Fibroblast of lung (primary cell): ENCODE results near the gene ZNF394. TPM values are rescaled to one million over a fixed set of nuclear protein-coding genes. Genes with fewer than 3 reads are reported as not detected.
A peak's percentile ranks its signal among the peaks of the same experiment; 100 is the strongest.
"Not testable (repeated sequence)": the region's sequence is repeated elsewhere in the genome, so short reads cannot be mapped to it uniquely, and the experiment has no call there.

ENCODE experiments used
- DNase-seq, 2 donors: peaks; one replicate each; pipeline versions ENCODE4 v3.0.0 to v3.0.0-alpha.2; 2010; ENCODE audit warnings: low read depth in 2 of 2
- H2AFZ ChIP-seq: 2 replicates; pipeline ENCODE4 v1.5.1; 2012; ENCODE audit warnings: low read length, control low read depth, inconsistent platforms
- H3K27ac ChIP-seq: 2 replicates; pipeline ENCODE4 v1.5.1; 2011; ENCODE audit warnings: low read length, control low read depth; ENCODE audit not compliant: insufficient read depth
- H3K27me3 ChIP-seq: 2 replicates; pipeline ENCODE4 v1.5.1; 2011; ENCODE audit warnings: mild to moderate bottlenecking, low read length; ENCODE audit not compliant: control insufficient read depth, insufficient read depth
- H3K36me3 ChIP-seq: 2 replicates; pipeline ENCODE4 v1.5.1; 2011; ENCODE audit warnings: low read length; ENCODE audit not compliant: control insufficient read depth, insufficient read depth
- H3K4me1 ChIP-seq: 2 replicates; pipeline ENCODE4 v1.5.1; 2011; ENCODE audit warnings: low read length; ENCODE audit not compliant: control insufficient read depth, insufficient read depth; ENCODE audit errors: extremely low read depth
- H3K4me2 ChIP-seq: 2 replicates; pipeline ENCODE4 v1.5.1; 2011; ENCODE audit warnings: low read length, control low read depth; ENCODE audit not compliant: insufficient read depth; ENCODE audit errors: extremely low read depth
- H3K4me3 ChIP-seq, 4 experiments: fragments of 200-600 bp in 1 of 4; sonication (generic) in 1 of 4; replicated peaks in 1 of 4; 2 replicates each; pipeline ENCODE4 v1.5.1; 2011 to 2016; ENCODE audit warnings: low read length in 4 of 4, low read depth in 3 of 4, mild to moderate bottlenecking in 3 of 4, control low read depth in 2 of 4, inconsistent platforms in 1 of 4, mixed read lengths in 1 of 4; ENCODE audit not compliant: insufficient read depth in 1 of 4; ENCODE audit errors: control extremely low read depth in 1 of 4
- H3K79me2 ChIP-seq: 2 replicates; pipeline ENCODE4 v1.5.1; 2012; ENCODE audit warnings: mild to moderate bottlenecking, low read length, inconsistent platforms; ENCODE audit not compliant: control insufficient read depth, insufficient read depth
- H3K9ac ChIP-seq: 2 replicates; pipeline ENCODE4 v1.5.1; 2011; ENCODE audit warnings: mild to moderate bottlenecking, low read length, control low read depth; ENCODE audit not compliant: insufficient read depth
- H3K9me3 ChIP-seq: 2 replicates; pipeline ENCODE4 v1.5.1; 2012; ENCODE audit warnings: low read depth, low read length; ENCODE audit not compliant: control insufficient read depth, insufficient read depth
- H4K20me1 ChIP-seq: 2 replicates; pipeline ENCODE4 v1.5.1; 2011; ENCODE audit warnings: low read length; ENCODE audit not compliant: control insufficient read depth, insufficient read depth; ENCODE audit errors: extremely low read depth
- EZH2 ChIP-seq: IDR thresholded peaks from 2 replicates; pipeline ENCODE4 v1.5.1; 2012; ENCODE audit warnings: low read length, control low read depth, mild to moderate bottlenecking; ENCODE audit errors: missing control alignments
- polyA minus RNA-seq: library from RNA; depleted of rRNA, polyadenylated mRNA; stranded (reverse); fragments of >200 nt; gene quantifications from 2 replicates; pipeline ENCODE4 v1.2.3, GENCODE V29; 2011; ENCODE audit warnings: low replicate concordance
- polyA plus RNA-seq, 2 donors: library from polyadenylated mRNA; depleted of rRNA in 1 of 2; stranded (reverse) in 1 of 2; unstranded in 1 of 2; fragments of >200 nt; gene quantifications; 2 replicates each; pipeline ENCODE4 v1.2.1, GENCODE V29; 2011 to 2012; ENCODE audit warnings: missing spikeins in 1 of 2
- total RNA-seq: library from RNA; depleted of rRNA; stranded (reverse); fragments of >200 nt; gene quantifications from 2 replicates; pipeline ENCODE4 v1.2.1, GENCODE V29; 2014
- TF ChIP-seq, protein P1 (sequence below), 2 donors: IDR thresholded peaks in 1 of 2; conservative IDR thresholded peaks in 1 of 2; 1 replicate in 1 of 2; 2 replicates in 1 of 2; pipeline ENCODE4 v1.5.1; 2011 to 2012; ENCODE audit warnings: low read length in 2 of 2, control low read depth in 1 of 2, inconsistent platforms in 1 of 2, low read depth in 1 of 2, mild to moderate bottlenecking in 1 of 2

Gene ZNF394
- total RNA-seq: 20.1 and 22.1 TPM in 2 replicates
- 9.1 and 9.5 TPM in 2 replicates for polyA plus RNA-seq
- 10.2 and 10.3 TPM in 2 replicates for polyA plus RNA-seq (2012)
- polyA minus RNA-seq: 3.8 TPM in 2 replicates

DNA sequence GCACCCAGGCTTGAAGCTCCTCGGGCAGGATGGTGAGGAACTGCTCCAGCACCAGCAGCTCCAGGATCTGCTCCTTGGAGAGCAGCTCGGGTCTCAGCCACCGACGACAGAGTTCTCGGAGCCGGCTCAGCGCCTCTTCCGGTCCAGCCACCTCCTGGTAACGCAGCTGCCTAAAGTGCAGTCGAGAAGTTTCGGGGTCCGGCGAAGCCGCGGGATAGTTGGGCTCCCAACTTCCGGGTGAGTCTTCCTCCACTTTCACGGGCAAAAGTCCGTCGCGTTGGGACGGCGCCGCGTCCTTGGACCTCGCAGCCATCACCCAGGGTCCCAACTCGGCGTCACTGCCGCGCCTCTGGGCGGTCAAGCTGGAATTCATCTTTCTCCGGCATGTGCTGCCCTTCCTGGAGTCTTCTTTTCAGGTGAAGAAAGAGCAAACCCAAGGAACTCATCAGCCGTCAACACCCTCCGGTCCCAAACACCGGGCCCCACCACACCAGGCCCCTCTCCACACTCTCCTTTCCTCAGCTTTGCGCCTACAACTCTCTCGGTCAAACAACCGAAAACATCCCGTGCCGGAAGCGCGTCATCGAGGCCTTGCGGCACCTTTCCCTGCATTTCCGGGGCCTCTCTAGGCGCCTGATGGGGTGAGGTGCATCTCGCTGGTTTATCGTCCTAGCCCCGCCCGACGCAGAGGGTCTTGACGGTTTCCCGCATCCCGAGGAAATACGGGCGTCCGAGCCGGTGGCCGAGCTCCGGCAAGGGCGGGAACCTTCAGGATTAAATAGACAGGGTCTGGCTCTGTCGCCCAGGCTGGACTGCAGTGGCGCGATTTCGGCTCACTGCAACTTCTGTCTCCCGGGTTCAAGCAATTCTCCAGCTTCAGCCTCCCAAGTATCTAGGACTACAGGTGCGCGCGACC, at the start of gene ZNF394:
Gene ZNF394, minus strand, starts transcription at position 561 of the 916 bp plus-strand sequence. Its CDS starts 188 bp downstream, at position 373.
- peak; percentile 92 to 94 for DNase-seq
- Histone ChIP-seq H4K20me1 (no peaks in the 10 kb centered on the region), H3K79me2 (peaks cover 45% of the 10 kb centered on the region), H3K4me3 (peak within 1 kb of the TSS; percentile 93 to 99 (median 99)), H2AFZ (peak within 1 kb of the TSS; percentile 79), H3K9ac (peak within 1 kb of the TSS; percentile 95), H3K9me3 (no peaks in the 10 kb centered on the region), H3K36me3 (peaks cover 9% of the 10 kb centered on the region), H3K4me2 (peak within 1 kb of the TSS; percentile 42), H3K27ac (peak within 1 kb of the TSS; percentile 98), H3K4me1 (peaks cover 3% of the 10 kb centered on the region), H3K27me3 (no peaks in the 10 kb centered on the region)
- TF ChIP-seq, protein P1, sequence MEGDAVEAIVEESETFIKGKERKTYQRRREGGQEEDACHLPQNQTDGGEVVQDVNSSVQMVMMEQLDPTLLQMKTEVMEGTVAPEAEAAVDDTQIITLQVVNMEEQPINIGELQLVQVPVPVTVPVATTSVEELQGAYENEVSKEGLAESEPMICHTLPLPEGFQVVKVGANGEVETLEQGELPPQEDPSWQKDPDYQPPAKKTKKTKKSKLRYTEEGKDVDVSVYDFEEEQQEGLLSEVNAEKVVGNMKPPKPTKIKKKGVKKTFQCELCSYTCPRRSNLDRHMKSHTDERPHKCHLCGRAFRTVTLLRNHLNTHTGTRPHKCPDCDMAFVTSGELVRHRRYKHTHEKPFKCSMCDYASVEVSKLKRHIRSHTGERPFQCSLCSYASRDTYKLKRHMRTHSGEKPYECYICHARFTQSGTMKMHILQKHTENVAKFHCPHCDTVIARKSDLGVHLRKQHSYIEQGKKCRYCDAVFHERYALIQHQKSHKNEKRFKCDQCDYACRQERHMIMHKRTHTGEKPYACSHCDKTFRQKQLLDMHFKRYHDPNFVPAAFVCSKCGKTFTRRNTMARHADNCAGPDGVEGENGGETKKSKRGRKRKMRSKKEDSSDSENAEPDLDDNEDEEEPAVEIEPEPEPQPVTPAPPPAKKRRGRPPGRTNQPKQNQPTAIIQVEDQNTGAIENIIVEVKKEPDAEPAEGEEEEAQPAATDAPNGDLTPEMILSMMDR (conservative IDR thresholded peaks at IDR 0.05 in 1 of 2, IDR thresholded peaks at IDR 0.05 in 1 of 2; ENCODE audit: low read depth in 1 of 2, low read length in 2 of 2): no peak
- no peak for TF ChIP-seq EZH2

DNA sequence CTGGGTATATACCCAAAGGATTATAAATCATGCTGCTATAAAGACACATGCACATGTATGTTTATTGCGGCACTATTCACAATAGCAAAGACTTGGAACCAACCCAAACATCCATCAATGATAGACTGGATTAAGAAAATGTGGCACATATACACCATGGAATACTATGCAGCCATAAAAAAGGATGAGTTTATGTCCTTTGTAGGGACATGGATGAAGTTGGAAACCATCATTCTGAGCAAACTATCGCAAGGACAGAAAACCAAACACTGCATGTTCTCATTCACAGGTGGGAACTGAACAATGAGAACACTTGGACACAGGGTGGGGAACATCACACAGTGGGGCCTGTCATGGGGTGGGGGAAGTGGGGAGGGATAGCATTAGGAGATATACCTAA, 49.5 kb upstream of the ZNF394 start:
- not testable (repeated sequence) for H3K4me3 ChIP-seq, H3K27ac ChIP-seq, H3K27me3 ChIP-seq, H3K4me1 ChIP-seq, H2AFZ ChIP-seq, H3K9ac ChIP-seq, DNase-seq, H3K4me2 ChIP-seq, H3K9me3 ChIP-seq, H4K20me1 ChIP-seq, H3K36me3 ChIP-seq
- peaks cover 11% of the 10 kb centered on the region for H3K79me2 ChIP-seq

DNA sequence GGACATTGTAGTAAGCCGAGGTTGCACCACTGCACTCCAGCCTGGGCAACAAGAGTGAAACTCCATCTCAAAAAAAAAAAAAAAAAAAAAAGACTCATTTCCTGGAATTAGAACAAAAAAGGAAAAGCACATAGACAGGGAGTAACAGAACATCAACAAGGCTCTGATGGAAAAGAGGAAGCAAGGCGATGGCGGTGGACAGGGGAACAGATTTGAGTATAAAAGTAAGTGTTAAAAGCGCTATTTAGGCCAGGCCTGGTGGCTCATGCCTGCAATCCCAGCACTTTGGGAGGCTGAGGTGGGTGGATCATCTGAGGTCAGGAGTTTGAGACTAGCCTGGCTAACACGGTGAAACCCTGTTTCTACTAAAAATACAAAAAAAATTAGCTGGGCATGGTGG, 45.2 kb upstream of the ZNF394 start:
- H3K4me2 ChIP-seq, H3K4me1 ChIP-seq, H3K36me3 ChIP-seq, H3K4me3 ChIP-seq, H4K20me1 ChIP-seq, H3K9me3 ChIP-seq, DNase-seq, H3K9ac ChIP-seq, H2AFZ ChIP-seq, H3K79me2 ChIP-seq, H3K27ac ChIP-seq, H3K27me3 ChIP-seq: not testable (repeated sequence)

DNA sequence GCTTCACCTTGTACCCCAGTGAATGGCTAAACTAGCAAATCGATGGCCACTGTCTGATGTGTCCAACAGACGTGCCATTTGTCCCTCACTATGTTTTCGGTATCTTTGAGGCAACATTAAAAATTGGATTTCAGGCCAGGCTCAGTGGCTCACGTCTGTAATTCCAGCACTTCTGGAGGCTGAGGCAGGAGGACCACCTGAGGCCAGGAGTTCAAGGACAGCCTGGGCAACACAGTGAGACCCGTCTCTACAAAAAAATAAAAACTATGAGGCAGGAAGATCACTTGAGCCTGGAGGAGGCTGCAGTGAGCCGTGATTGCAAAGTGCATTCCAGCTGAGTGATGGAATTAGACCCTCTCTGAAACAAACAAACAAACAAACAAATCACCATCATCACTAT, 43.8 kb upstream of the ZNF394 start:
- TF ChIP-seq, protein P1 (conservative IDR thresholded peaks at IDR 0.05 in 1 of 2, IDR thresholded peaks at IDR 0.05 in 1 of 2; ENCODE audit: low read depth in 1 of 2, low read length in 2 of 2): no peak
- TF ChIP-seq EZH2: no peak
- no peaks in the 10 kb centered on the region for H3K79me2 ChIP-seq
- no peaks in the 10 kb centered on the region for H4K20me1 ChIP-seq
- no peak overlapping the region for H3K4me2 ChIP-seq
- H3K9me3 ChIP-seq: no peaks in the 10 kb centered on the region
- H3K27ac ChIP-seq: no peak overlapping the region
- peaks cover 4% of the 10 kb centered on the region for H3K36me3 ChIP-seq
- no peak overlapping the region for H3K4me3 ChIP-seq
- no peaks in the 10 kb centered on the region for H3K27me3 ChIP-seq
- no peak for DNase-seq
- no peak overlapping the region for H2AFZ ChIP-seq
- no peak overlapping the region for H3K9ac ChIP-seq
- no peaks in the 10 kb centered on the region for H3K4me1 ChIP-seq
